DLD1 (cell line): ENCODE measurements around the gene BOK.

Experiments used
- in situ Hi-C: cut with HindIII; loops from 2 replicates; pipeline ENCODE4 v1.10.0; 2017; ENCODE audit warnings: low sequenced_read_pairs

BOK gene

GRCh38 chr2:241597561-241597960 is 39.0 kb downstream of the BOK start:
- in situ Hi-C loops, result loop anchor here (25.0 kb wide), 1 partner anchor 110 kb away; no protein-coding TSS in a partner anchor

- in situ Hi-C loops, result loop anchor here (25.0 kb wide), 1 partner anchor 111 kb away; no protein-coding TSS in a partner anchor
Observed at GRCh38 chr2:241598061-241598460, 39.5 kb downstream of the BOK start.

- in situ Hi-C loops, result loop anchor here (25.0 kb wide), 1 partner anchor 111 kb away; no protein-coding TSS in a partner anchor
Observed at GRCh38 chr2:241598487-241598886, 39.9 kb downstream of the BOK start.

DNA sequence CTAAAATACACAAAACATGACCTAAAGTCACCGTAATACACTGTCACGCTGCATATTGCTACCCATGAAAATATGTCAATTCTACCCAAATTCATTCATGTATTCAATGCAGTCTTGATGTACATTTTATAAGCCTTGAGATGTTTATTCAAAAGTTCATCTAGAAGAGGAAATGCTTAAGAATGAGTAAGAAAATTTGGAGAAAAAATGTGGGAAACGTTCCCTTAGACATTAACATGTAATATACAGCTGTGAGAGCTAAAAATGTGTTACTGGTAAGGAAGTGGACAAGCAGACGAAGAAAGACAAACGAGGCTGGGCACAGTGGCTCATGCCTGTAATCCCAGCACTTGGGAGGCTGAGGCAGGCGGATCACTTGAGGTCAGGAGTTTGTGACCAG is 41.1 kb downstream of the BOK start:
- in situ Hi-C loops, result loop anchor here (25.0 kb wide), 1 partner anchor 112 kb away; no protein-coding TSS in a partner anchor

GRCh38 chr2:241601841-241602240 is 43.3 kb downstream of the BOK start:
- in situ Hi-C loops, result no loop called here

DNA sequence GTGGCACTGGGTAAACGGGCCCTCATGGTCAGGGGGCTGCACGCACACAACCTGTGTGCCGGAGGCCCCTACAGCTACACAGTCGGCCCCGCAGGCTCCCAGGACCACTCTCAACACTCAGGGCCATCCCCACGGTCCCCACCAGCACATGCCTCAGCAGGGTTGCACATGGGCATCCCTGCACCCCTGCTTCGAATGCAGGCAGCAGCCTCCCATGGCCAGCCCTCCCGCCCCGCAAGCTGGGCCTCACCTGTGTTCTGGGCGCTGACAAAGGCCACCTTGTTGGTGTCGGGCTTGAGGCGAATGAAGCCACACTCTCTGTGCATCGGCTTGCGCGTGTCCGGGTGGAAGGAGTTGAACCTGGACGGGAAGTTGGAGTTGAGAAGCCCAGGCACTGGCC is 44.2 kb downstream of the BOK start:
- in situ Hi-C loops, result no loop called here

DNA sequence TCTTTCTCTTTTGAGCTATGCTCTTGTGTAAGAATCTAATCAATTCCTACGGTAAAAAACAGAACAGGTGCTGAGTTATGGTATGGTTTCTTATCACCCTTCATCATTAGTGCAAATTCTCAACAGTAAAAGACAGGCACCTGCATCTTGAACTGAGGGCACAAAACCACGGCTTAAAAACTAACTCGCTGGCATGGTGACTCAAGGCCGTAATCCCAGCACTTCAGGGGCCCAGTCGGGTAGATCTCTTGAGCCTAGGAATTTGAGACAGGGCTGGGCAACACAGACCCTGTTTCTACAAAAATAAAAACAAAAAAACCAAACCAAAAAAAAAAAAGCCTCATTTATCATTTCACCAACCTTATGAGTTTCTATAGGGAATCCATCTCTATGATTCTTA is 45.1 kb downstream of the BOK start:
- in situ Hi-C loops, result no loop called here

- in situ Hi-C loops, result no loop called here
Observed at GRCh38 chr2:241606186-241606585, 47.6 kb downstream of the BOK start.

- in situ Hi-C loops, result no loop called here
Observed at GRCh38 chr2:241607162-241607885, 48.8 kb downstream of the BOK start.

DNA sequence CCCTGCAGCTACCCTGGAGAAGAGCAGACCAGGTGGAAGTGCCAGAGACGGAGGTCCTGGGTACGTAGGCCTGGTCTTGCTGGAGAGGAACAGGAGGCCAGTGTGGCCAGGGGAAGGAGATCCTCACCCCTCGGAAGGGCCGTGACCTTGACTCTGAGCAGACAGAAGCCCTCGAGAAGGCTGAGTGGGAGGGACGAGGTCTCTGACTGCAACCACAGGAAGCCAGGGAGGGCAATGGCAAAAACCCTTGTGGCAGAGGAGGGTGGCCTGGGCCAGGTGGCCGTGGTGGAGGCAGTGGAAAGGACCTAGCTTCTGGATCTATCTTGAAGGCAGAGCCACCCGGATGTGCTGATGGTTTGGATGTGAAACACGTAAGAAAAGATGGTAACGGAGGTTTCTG is 50.3 kb downstream of the BOK start:
- in situ Hi-C loops, result no loop called here

DNA sequence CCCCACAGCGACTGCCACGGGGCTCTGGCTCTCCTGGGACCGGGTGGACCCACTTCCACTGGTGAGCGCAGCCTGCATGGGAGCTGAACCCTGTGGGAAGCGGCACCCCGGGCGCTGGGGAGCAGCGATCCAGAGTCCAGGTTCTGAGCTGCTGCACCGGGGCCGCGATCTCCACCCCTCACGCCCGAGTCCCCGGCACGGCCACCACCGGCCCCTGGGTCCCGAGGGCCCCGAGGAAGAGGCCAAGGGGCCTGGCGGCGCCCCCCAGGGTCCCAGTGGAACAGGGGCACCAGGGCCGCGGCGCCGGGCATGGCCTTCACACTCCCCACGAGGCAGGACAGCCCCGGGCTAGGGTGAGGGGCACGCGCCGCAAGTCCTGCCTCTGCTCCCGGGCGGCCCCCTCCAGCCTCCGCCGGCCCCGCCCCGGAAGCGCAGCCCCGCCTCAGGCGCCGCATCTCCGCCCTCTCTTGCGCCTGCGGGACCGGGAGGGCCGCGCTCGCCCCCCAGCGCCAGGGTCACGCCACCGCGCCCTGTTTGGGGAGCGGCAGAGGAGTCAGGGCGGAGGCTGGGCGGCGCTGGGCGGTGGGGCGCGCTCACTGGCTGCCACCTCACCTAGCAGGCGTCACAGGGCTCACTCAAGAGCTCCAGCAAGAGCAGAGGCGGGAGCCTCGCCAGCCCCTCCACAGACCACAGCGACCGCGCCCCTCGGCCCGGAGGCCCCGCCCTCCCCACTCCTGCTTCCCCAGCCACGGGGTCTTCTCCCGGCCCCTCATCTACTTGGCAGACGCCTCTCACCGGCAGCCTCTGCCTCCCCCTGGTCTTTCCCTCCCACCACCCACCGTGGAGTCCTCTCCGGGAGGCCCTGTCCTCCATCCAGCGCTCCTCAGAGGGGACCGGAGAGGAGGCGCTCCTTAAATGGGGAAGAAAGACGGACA is 51.6 kb downstream of the BOK start:
- in situ Hi-C loops, result no loop called here

GRCh38 chr2:241611062-241611461 is 52.5 kb downstream of the BOK start:
- in situ Hi-C loops, result no loop called here

GRCh38 chr2:241612156-241613016 is 53.8 kb downstream of the BOK start:
- in situ Hi-C loops, result no loop called here

GRCh38 chr2:241613017-241613780 is 54.7 kb downstream of the BOK start:
- in situ Hi-C loops, result no loop called here

DNA sequence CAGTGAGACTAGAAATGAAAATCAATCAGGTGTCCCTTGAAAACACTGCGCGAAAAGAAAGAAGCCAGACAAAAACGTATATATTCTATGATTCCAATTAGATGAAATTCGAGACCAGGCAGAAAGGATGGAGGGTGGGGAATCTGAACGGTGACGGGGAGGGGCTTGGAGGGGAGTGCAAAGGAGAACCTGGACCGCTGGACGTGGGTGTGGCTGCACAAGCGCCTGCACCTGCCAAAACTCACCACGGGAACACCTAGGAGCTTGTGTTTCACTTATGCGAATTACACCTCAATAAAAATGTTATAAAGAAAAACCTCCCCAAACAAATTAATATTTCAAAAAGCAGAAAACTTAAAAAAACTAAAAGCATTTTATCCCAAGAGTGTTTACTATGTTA is 56.5 kb downstream of the BOK start:
- in situ Hi-C loops, result no loop called here

GRCh38 chr2:241615522-241616052 is 57.0 kb downstream of the BOK start:
- in situ Hi-C loops, result no loop called here

DNA sequence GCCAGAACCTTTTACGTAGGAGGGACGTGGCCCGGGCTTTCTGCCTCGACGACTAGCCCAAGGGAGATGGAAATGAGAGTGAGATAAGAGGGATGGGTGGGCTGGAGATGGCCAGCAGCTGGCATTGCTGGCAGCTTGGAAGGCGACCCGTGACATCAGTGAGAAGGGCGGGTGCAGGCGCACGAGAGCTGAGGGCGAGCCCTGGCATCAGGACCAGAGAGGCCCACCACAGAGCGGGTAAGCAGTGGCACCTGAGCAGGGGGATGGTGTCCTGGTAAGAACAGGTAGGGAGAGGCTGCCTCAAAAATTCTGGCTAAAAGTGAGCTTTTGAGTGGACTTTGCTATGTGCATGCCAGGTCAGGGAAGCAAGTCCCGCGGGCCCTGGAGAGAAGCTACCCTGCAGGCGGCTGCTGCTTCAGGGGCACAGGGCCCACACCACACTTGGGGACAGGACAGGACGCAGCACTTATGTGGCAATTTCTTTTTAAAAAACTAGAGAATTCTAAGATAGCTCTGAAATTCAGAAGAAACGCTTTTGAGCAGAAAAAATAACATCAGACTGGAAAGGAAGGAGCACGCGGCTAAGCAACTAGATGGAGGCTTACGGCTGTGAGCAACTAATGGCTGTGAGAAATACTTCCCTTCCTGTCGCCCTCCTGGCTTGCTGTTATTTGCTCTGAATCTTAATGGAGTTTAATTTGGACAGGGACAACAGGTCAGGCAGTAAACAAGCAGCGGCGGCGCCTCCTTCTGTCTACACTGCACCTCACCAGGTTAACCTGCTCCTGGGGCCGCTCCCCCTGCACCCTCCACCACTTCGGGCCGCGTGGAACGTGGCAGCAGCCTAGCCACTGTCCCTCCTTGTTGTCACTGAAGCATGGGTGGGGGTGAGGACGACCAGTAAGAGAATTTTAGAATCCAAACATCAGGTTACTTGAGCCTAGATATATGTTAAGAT is 57.9 kb downstream of the BOK start:
- in situ Hi-C loops, result no loop called here

GRCh38 chr2:241617431-241618154 is 59.0 kb downstream of the BOK start:
- in situ Hi-C loops, result no loop called here
